Endothelial cell of umbilical vein (primary cell): Measurements from ENCODE around the gene ACTN3.

ENCODE experiments used
- JUN ChIP-seq: IDR thresholded peaks from 2 replicates; pipeline ENCODE4 v1.6.1; 2011; ENCODE audit warnings: borderline replicate concordance, low read depth; ENCODE audit not compliant: insufficient read length, insufficient read depth
- MYC ChIP-seq: IDR thresholded peaks from one replicate; pipeline ENCODE4 v1.6.1; 2011; ENCODE audit warnings: mild to moderate bottlenecking, low read depth, low read length
- POLR2A ChIP-seq: IDR thresholded peaks from 2 replicates; pipeline ENCODE4 v1.6.1; 2012; ENCODE audit warnings: low read depth, mild to moderate bottlenecking, control low read depth, low read length
- POLR2AphosphoS5 ChIP-seq: IDR thresholded peaks from 2 replicates; pipeline ENCODE4 v1.6.1; 2012; ENCODE audit warnings: low read depth, mild to moderate bottlenecking, control low read depth, low read length, moderate library complexity; ENCODE audit not compliant: insufficient read depth
- TF ChIP-seq, protein P1 (sequence below), 2 donors: IDR thresholded peaks; 1 replicate in 1 of 2; 2 replicates in 1 of 2; pipeline ENCODE4 v1.5.1; 2011; ENCODE audit warnings: low read length in 2 of 2, mild to moderate bottlenecking in 2 of 2, moderate library complexity in 2 of 2, control low read depth in 1 of 2, inconsistent platforms in 1 of 2, low read depth in 1 of 2; ENCODE audit not compliant: insufficient read depth in 1 of 2; ENCODE audit errors: extremely low read depth in 1 of 2
- TF ChIP-seq, protein P2 (sequence below): IDR thresholded peaks from 2 replicates; pipeline ENCODE4 v1.6.1; 2011; ENCODE audit not compliant: insufficient read depth, insufficient read length

DNA sequence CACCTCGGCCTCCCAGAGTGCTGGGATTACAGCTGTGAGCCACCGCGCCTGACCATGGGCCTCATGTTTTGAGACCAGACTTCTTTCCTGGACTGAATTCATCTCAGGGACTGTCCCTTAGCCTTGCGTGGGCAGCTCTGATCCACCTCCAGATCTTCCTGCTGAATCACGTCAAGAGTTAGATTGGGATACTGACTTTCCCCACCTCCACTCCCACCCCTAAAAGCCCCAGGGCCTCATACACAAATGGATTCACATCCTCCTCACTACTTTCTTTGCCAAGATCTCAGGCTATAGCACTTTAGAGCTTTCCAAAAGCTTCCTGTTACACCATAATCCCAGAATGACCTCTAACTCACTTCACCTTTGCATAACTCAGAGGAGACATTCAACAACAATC, 34.1 kb downstream of the ACTN3 start:
- no peak for TF ChIP-seq POLR2AphosphoS5
- no peak for TF ChIP-seq JUN
- TF ChIP-seq, protein P1, sequence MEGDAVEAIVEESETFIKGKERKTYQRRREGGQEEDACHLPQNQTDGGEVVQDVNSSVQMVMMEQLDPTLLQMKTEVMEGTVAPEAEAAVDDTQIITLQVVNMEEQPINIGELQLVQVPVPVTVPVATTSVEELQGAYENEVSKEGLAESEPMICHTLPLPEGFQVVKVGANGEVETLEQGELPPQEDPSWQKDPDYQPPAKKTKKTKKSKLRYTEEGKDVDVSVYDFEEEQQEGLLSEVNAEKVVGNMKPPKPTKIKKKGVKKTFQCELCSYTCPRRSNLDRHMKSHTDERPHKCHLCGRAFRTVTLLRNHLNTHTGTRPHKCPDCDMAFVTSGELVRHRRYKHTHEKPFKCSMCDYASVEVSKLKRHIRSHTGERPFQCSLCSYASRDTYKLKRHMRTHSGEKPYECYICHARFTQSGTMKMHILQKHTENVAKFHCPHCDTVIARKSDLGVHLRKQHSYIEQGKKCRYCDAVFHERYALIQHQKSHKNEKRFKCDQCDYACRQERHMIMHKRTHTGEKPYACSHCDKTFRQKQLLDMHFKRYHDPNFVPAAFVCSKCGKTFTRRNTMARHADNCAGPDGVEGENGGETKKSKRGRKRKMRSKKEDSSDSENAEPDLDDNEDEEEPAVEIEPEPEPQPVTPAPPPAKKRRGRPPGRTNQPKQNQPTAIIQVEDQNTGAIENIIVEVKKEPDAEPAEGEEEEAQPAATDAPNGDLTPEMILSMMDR (IDR thresholded peaks at IDR 0.05; ENCODE audit: extremely low read depth in 1 of 2, insufficient read depth in 1 of 2, low read depth in 1 of 2, low read length in 2 of 2), result no peak
- TF ChIP-seq, protein P2, sequence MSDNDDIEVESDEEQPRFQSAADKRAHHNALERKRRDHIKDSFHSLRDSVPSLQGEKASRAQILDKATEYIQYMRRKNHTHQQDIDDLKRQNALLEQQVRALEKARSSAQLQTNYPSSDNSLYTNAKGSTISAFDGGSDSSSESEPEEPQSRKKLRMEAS, result no peak
- TF ChIP-seq POLR2A, result no peak
- no peak for TF ChIP-seq MYC
